Tibial artery (tissue), 4 donors: ENCODE measurements around the gene DARS2.
"Not testable (repeated sequence)": the region's sequence is repeated elsewhere in the genome, so short reads cannot be mapped to it uniquely, and the experiment has no call there.

Experiments
- DNase-seq, 2 donors: peaks; one replicate each; pipeline ENCODE4 v3.0.0-alpha.2; 2019
- H3K27ac ChIP-seq, 2 donors: fragments of 200-600 bp; sonication (generic) in 1 of 2; 1 replicate in 1 of 2; 2 replicates in 1 of 2; pipeline ENCODE4 v1.5.1; 2018 to 2019; ENCODE audit warnings: mild to moderate bottlenecking in 1 of 2
- H3K27me3 ChIP-seq, 2 donors: fragments of 200-600 bp; sonication (generic) in 1 of 2; one replicate each; pipeline versions ENCODE4 v1.5.1 to v1.6.0; 2016 to 2019
- H3K36me3 ChIP-seq, 3 donors: fragments of 200-600 bp; sonication (generic) in 2 of 3; one replicate each; pipeline ENCODE4 v1.5.1; 2016 to 2019; ENCODE audit warnings: mild to moderate bottlenecking in 2 of 3
- H3K4me1 ChIP-seq, 4 donors: fragments of 200-600 bp; sonication (generic) in 2 of 4; 1 replicate in 3 of 4; 2 replicates in 1 of 4; pipeline ENCODE4 v1.5.1; 2016 to 2019
- H3K4me3 ChIP-seq, 2 donors: fragments of 200-600 bp; sonication (generic) in 1 of 2; 1 replicate in 1 of 2; 2 replicates in 1 of 2; pipeline ENCODE4 v1.5.1; 2018 to 2019; ENCODE audit warnings: mild to moderate bottlenecking in 2 of 2
- H3K9me3 ChIP-seq, 3 donors: fragments of 200-600 bp; sonication (generic) in 1 of 3; one replicate each; pipeline ENCODE4 v1.5.1; 2016 to 2019
- intact Hi-C: fragments of 100-400 bp; cut with DNase I; formaldehyde crosslinking; loops from one replicate; pipeline ENCODE4 v1.15.0; 2023; ENCODE audit warnings: low total_unique reads
- TF ChIP-seq, protein P1 (sequence below), 2 experiments: fragments of 200-600 bp in 1 of 2; fragments of 450-650 bp in 1 of 2; IDR thresholded peaks; one replicate each; pipeline ENCODE4 v1.5.1; 2017 to 2019; ENCODE audit warnings: antibody characterized with exemption in 2 of 2, mild to moderate bottlenecking in 1 of 2, moderate library complexity in 1 of 2

The DARS2 gene

DNA sequence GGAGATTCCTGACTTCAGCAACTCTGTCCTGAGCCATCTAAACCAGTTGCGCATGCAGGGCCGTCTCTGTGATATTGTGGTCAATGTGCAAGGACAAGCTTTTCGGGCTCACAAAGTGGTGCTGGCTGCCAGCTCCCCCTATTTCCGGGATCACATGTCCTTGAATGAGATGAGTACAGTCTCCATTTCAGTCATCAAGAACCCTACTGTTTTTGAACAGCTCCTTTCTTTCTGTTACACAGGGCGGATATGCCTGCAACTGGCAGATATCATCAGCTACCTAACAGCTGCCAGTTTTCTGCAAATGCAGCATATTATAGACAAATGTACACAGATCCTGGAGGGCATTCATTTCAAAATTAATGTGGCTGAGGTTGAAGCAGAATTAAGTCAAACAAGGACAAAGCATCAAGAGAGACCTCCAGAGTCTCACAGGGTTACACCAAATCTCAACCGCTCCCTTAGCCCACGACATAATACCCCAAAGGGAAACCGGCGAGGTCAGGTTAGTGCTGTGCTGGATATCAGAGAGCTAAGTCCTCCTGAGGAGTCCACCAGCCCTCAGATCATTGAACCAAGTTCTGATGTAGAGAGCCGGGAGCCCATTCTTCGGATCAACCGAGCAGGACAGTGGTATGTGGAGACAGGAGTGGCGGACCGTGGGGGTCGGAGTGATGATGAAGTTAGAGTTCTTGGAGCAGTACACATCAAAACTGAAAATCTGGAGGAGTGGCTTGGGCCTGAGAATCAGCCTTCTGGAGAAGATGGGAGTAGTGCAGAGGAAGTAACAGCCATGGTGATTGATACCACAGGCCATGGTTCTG, 46.0 kb downstream of the DARS2 start:
- peaks cover 24 to 37% (median 35%) of the 10 kb centered on the region in 3 donors for H3K36me3 ChIP-seq

DNA sequence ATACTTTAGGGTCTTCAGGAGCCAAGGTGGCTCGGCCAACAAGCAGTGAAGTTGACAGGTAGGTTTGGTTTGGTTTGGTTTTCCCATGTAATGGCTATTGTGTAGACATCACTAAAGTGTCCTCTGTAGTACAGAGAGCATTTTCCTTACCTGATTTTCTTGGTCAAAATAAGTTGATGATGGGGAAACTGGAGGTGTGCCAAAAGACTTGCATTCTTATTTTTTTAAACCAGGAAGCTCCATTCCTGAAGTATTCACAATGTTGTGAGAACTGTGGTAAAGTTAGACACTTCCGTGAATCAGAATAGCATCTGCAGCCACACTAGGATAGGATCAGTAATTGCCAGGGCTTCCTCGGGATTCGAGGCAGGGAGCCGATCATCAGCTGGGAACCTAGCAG, 46.6 kb downstream of the DARS2 start:
- intact Hi-C loops, result no loop called here
- DNase-seq, result no peak
- no peaks in the 10 kb centered on the region for H3K9me3 ChIP-seq
- H3K27me3 ChIP-seq, result no peaks in the 10 kb centered on the region
- peaks cover 23 to 38% (median 37%) of the 10 kb centered on the region in 3 donors for H3K36me3 ChIP-seq
- H3K4me3 ChIP-seq, result no peak overlapping the region
- H3K4me1 ChIP-seq, result peaks cover 0 to 28% (median 8%) of the 10 kb centered on the region in 4 donors
- TF ChIP-seq, protein P1, sequence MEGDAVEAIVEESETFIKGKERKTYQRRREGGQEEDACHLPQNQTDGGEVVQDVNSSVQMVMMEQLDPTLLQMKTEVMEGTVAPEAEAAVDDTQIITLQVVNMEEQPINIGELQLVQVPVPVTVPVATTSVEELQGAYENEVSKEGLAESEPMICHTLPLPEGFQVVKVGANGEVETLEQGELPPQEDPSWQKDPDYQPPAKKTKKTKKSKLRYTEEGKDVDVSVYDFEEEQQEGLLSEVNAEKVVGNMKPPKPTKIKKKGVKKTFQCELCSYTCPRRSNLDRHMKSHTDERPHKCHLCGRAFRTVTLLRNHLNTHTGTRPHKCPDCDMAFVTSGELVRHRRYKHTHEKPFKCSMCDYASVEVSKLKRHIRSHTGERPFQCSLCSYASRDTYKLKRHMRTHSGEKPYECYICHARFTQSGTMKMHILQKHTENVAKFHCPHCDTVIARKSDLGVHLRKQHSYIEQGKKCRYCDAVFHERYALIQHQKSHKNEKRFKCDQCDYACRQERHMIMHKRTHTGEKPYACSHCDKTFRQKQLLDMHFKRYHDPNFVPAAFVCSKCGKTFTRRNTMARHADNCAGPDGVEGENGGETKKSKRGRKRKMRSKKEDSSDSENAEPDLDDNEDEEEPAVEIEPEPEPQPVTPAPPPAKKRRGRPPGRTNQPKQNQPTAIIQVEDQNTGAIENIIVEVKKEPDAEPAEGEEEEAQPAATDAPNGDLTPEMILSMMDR (IDR thresholded peaks at IDR 0.05), result no peak
- H3K27ac ChIP-seq, result no peak overlapping the region

More for the DNA sequence above, 46.0 kb downstream of the DARS2 start:
- TF ChIP-seq, protein P1 (IDR thresholded peaks at IDR 0.05), result no peak
- Histone ChIP-seq H3K4me1 (peaks cover 0 to 33% (median 8%) of the 10 kb centered on the region in 4 donors), H3K9me3 (no peaks in the 10 kb centered on the region), H3K27ac (no peak overlapping the region), H3K4me3 (no peak overlapping the region), H3K27me3 (no peaks in the 10 kb centered on the region)
- intact Hi-C loops, result no loop called here
- no peak for DNase-seq

DNA sequence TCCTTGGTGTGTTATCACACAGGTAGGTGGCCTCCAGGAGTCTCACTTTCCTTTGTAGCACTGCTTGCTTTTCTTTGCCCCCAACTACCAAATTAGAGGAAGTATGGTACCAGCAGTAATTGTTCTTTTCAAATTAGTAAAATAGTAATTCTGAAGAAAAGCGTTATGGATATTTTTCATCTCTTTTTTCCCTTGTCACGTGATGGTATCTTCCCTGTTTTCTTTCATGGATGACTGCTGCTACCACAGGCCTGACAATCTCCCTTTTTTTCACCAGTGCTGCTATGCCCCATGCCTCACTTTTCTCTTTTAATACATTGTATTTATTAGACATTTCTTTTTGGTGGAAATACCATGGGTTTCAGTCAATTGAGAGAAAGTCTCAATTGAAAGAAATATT, 47.0 kb downstream of the DARS2 start:
- Histone ChIP-seq H3K27ac (no peak overlapping the region), H3K36me3 (peaks cover 23 to 42% (median 37%) of the 10 kb centered on the region in 3 donors), H3K4me3 (no peak overlapping the region), H3K9me3 (no peaks in the 10 kb centered on the region), H3K4me1 (peaks cover 0 to 24% (median 8%) of the 10 kb centered on the region in 4 donors), H3K27me3 (no peaks in the 10 kb centered on the region)
- intact Hi-C loops, result no loop called here
- TF ChIP-seq, protein P1 (IDR thresholded peaks at IDR 0.05), result no peak
- DNase-seq, result no peak

DNA sequence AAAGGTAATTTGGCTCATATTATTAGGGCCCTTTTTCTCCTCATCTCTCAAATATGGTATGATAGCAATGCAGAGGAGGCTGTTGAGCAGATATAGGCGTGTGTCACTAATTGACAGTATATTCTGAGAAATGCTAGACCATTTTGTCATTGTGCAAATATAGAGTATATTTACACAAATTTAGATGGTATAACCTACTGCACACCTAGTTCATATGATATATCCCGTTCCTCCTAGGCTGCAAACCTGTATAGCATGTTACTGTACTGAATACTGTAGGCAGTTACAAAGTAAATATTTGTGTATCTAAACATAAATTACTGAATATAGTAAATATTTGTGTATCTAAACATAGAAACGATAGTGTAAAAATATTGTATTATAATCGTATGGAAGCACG, 52.3 kb downstream of the DARS2 start:
- H3K27me3 ChIP-seq, result no peaks in the 10 kb centered on the region
- H3K27ac ChIP-seq, result no peak overlapping the region
- no peaks in the 10 kb centered on the region for H3K9me3 ChIP-seq
- TF ChIP-seq, protein P1 (IDR thresholded peaks at IDR 0.05), result no peak
- no peak overlapping the region for H3K4me3 ChIP-seq
- no peak for DNase-seq
- H3K36me3 ChIP-seq, result peaks cover 30 to 56% (median 54%) of the 10 kb centered on the region in 3 donors
- intact Hi-C loops, result no loop called here
- H3K4me1 ChIP-seq, result no peaks in the 10 kb centered on the region

DNA sequence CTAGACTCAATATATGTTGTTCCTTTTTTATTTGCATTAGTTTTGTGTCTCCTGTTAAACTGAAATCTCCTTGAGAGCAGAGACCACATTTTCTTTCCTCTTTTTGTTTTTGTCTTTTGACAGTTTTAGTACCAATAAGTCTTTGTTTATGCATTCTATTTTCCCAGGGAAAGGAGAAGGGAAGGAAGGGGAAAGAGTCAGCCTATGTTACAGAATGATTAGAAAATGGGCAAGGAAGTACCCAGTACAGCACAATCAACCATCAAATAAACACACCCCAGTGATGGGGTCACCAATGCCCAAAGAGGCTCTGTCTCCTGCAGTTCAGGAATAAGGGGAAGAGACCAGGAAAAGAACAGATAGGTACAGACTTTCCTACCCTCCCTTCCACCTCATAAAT, 53.8 kb downstream of the DARS2 start:
- TF ChIP-seq, protein P1 (IDR thresholded peaks at IDR 0.05), result no peak
- Histone ChIP-seq H3K27me3 (no peaks in the 10 kb centered on the region), H3K9me3 (no peaks in the 10 kb centered on the region), H3K36me3 (peaks cover 30 to 54% (median 51%) of the 10 kb centered on the region in 3 donors), H3K4me1 (no peaks in the 10 kb centered on the region), H3K27ac (no peak overlapping the region), H3K4me3 (no peak overlapping the region)
- intact Hi-C loops, result no loop called here
- no peak for DNase-seq

DNA sequence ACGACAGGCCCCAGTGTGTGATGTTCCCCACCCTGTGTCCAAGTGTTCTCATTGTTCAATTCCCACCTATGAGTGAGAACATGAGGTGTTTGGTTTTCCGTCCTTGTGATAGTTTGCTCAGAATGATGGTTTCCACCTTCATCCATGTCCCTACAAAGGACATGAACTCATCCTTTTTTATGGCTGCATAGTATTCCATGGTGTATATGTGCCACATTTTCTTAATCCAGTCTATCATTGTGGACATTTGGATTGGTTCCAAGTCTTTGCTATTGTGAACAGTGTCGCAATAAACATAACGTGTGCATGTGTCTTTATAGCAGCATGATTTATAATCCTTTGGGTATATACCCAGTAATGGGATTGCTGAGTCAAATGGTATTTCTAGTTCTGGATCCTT, 56.6 kb downstream of the DARS2 start:
- H3K27me3 ChIP-seq, H3K27ac ChIP-seq, intact Hi-C loops, H3K4me3 ChIP-seq, H3K9me3 ChIP-seq, H3K4me1 ChIP-seq, DNase-seq: not testable (repeated sequence)
- peaks cover 15 to 41% (median 38%) of the 10 kb centered on the region in 3 donors for H3K36me3 ChIP-seq
